ENCODE data around the gene SLC35F3.

The SLC35F3 gene

GRCh38 chr1:234258071-234258470 lies 353.6 kb downstream of the SLC35F3 start:
- Histone ChIP-seq H3K4me1 (ENCODE audit: control extremely low read depth in 1 of 4, control insufficient read depth in 4 of 4, insufficient read depth in 4 of 4, low read length in 3 of 4) (peaks cover 0 to 3% (median 2%) of the 10 kb centered on the region in 4 experiments), H3K36me3 (ENCODE audit: control insufficient read depth in 4 of 4, insufficient read depth in 4 of 4, low read length in 3 of 4) (no peaks in the 10 kb centered on the region), H3K4me3 (ENCODE audit: control insufficient read depth in 1 of 7, extremely low read depth in 1 of 7, insufficient read depth in 4 of 7, low read depth in 2 of 7, low read length in 6 of 7) (no peak overlapping the region), H3K9me3 (ENCODE audit: control extremely low read depth in 1 of 5, control insufficient read depth in 4 of 5, insufficient read depth in 2 of 5, low read depth in 1 of 5, low read length in 4 of 5) (peaks cover 2 to 13% (median 3%) of the 10 kb centered on the region in 5 experiments), H3K27me3 (replicated peaks in 2 of 5; ENCODE audit: control insufficient read depth in 4 of 5, insufficient read depth in 5 of 5, low read length in 4 of 5) (peaks cover 0 to 4% (median 0%) of the 10 kb centered on the region in 5 experiments), H3K27ac (ENCODE audit: insufficient read depth in 1 of 2, low read depth in 1 of 2, low read length in 2 of 2, poor library complexity in 1 of 2, severe bottlenecking in 2 of 2) (no peak overlapping the region)
- DNase-seq = no peak
- 95% methylated on average over 2 of the region's 3 CpGs for WGBS (ENCODE audit: insufficient coverage)
- ChIA-PET CTCF (no interaction called here), POLR2A (no interaction called here)

DNA sequence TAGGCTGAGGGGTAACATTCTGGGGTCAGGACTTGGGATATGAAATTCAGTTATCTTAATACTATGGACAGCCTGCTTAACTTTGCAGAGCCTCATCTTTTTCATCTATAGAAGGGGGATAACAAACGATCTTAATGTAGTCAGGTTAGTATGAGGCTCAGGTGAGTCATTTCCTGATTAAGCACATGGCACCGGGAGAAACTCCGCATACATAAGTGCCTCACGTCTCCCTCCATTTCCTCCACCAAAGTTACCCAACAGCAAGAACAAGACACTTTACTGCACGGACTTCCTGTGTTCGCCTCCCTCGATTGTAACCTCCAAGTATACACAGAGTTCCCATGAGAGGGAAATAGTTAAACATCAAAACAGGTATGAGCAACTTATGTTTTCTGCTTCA lies 356.1 kb downstream of the SLC35F3 start:
- DNase-seq = peak in 2 of 3 donors; percentile 3 to 19
- H3K27ac ChIP-seq (ENCODE audit: insufficient read depth in 1 of 2, low read depth in 1 of 2, low read length in 2 of 2, poor library complexity in 1 of 2, severe bottlenecking in 2 of 2) = no peak overlapping the region
- POLR2A ChIA-PET = no interaction called here
- H3K36me3 ChIP-seq (ENCODE audit: control insufficient read depth in 4 of 4, insufficient read depth in 4 of 4, low read length in 3 of 4) = no peaks in the 10 kb centered on the region
- CTCF ChIA-PET = no interaction called here
- H3K9me3 ChIP-seq (ENCODE audit: control extremely low read depth in 1 of 5, control insufficient read depth in 4 of 5, insufficient read depth in 2 of 5, low read depth in 1 of 5, low read length in 4 of 5) = peaks cover 2 to 13% (median 3%) of the 10 kb centered on the region in 5 experiments
- WGBS (ENCODE audit: insufficient coverage) = 25% methylated on average over 4 of the region's 7 CpGs
- peaks cover 0 to 3% (median 2%) of the 10 kb centered on the region in 4 experiments for H3K4me1 ChIP-seq (ENCODE audit: control extremely low read depth in 1 of 4, control insufficient read depth in 4 of 4, insufficient read depth in 4 of 4, low read length in 3 of 4)
- no peak overlapping the region for H3K4me3 ChIP-seq (ENCODE audit: control insufficient read depth in 1 of 7, extremely low read depth in 1 of 7, insufficient read depth in 4 of 7, low read depth in 2 of 7, low read length in 6 of 7)
- peaks cover 0 to 4% (median 0%) of the 10 kb centered on the region in 5 experiments for H3K27me3 ChIP-seq (replicated peaks in 2 of 5; ENCODE audit: control insufficient read depth in 4 of 5, insufficient read depth in 5 of 5, low read length in 4 of 5)

- CTCF ChIA-PET = interaction anchor here (1.6 kb wide), 1 partner anchor 48 kb away, joined by 7 read pairs; no protein-coding TSS in a partner anchor
- H3K36me3 ChIP-seq (ENCODE audit: control insufficient read depth in 4 of 4, insufficient read depth in 4 of 4, low read length in 3 of 4) = no peaks in the 10 kb centered on the region
- peaks cover 0 to 4% (median 0%) of the 10 kb centered on the region in 5 experiments for H3K27me3 ChIP-seq (replicated peaks in 2 of 5; ENCODE audit: control insufficient read depth in 4 of 5, insufficient read depth in 5 of 5, low read length in 4 of 5)
- no peak overlapping the region for H3K27ac ChIP-seq (ENCODE audit: insufficient read depth in 1 of 2, low read depth in 1 of 2, low read length in 2 of 2, poor library complexity in 1 of 2, severe bottlenecking in 2 of 2)
- no peak overlapping the region for H3K4me3 ChIP-seq (ENCODE audit: control insufficient read depth in 1 of 7, extremely low read depth in 1 of 7, insufficient read depth in 4 of 7, low read depth in 2 of 7, low read length in 6 of 7)
- POLR2A ChIA-PET = no interaction called here
- DNase-seq = no peak
- peaks cover 0 to 3% (median 2%) of the 10 kb centered on the region in 4 experiments for H3K4me1 ChIP-seq (ENCODE audit: control extremely low read depth in 1 of 4, control insufficient read depth in 4 of 4, insufficient read depth in 4 of 4, low read length in 3 of 4)
- peaks cover 2 to 12% (median 3%) of the 10 kb centered on the region in 5 experiments for H3K9me3 ChIP-seq (ENCODE audit: control extremely low read depth in 1 of 5, control insufficient read depth in 4 of 5, insufficient read depth in 2 of 5, low read depth in 1 of 5, low read length in 4 of 5)
- 100% methylated on average over 1 of the region's 5 CpGs for WGBS (ENCODE audit: insufficient coverage)
These were observed 357.1 kb downstream of the SLC35F3 start for GRCh38 chr1:234261545-234261944.

- WGBS (ENCODE audit: insufficient coverage) = 96% methylated on average over 4 of the region's 6 CpGs
- Histone ChIP-seq H3K27ac (ENCODE audit: insufficient read depth in 1 of 2, low read depth in 1 of 2, low read length in 2 of 2, poor library complexity in 1 of 2, severe bottlenecking in 2 of 2) (no peak overlapping the region), H3K4me1 (ENCODE audit: control extremely low read depth in 1 of 4, control insufficient read depth in 4 of 4, insufficient read depth in 4 of 4, low read length in 3 of 4) (peaks cover 0 to 3% (median 2%) of the 10 kb centered on the region in 4 experiments), H3K27me3 (replicated peaks in 2 of 5; ENCODE audit: control insufficient read depth in 4 of 5, insufficient read depth in 5 of 5, low read length in 4 of 5) (peaks cover 0 to 4% (median 0%) of the 10 kb centered on the region in 5 experiments), H3K4me3 (ENCODE audit: control insufficient read depth in 1 of 7, extremely low read depth in 1 of 7, insufficient read depth in 4 of 7, low read depth in 2 of 7, low read length in 6 of 7) (no peak overlapping the region), H3K9me3 (ENCODE audit: control extremely low read depth in 1 of 5, control insufficient read depth in 4 of 5, insufficient read depth in 2 of 5, low read depth in 1 of 5, low read length in 4 of 5) (peaks cover 0 to 10% (median 3%) of the 10 kb centered on the region in 5 experiments), H3K36me3 (ENCODE audit: control insufficient read depth in 4 of 4, insufficient read depth in 4 of 4, low read length in 3 of 4) (no peaks in the 10 kb centered on the region)
- ChIA-PET CTCF (interaction anchor here (1.6 kb wide), 1 partner anchor 48 kb away, joined by 7 read pairs; no protein-coding TSS in a partner anchor), POLR2A (no interaction called here)
- DNase-seq = no peak
These were observed 357.7 kb downstream of the SLC35F3 start for GRCh38 chr1:234262007-234262753.

DNA sequence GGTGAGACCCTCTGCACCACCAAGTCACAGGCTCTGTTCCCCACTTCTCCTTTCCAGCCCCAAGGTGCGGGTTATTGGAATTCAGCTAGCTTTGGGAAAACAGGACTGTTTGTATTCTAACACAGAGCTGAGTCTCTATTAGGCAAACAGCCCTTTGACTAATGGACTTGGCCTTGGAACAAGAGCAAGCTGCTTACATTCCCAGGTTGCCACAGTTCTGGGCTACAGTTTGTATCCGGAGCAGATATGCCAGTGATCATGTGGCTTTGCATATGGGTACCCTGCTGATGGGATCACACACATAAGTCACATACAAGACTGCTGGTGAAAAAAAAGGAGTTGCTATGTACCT lies 358.3 kb downstream of the SLC35F3 start:
- Histone ChIP-seq H3K4me3 (ENCODE audit: control insufficient read depth in 1 of 7, extremely low read depth in 1 of 7, insufficient read depth in 4 of 7, low read depth in 2 of 7, low read length in 6 of 7) (no peak overlapping the region), H3K36me3 (ENCODE audit: control insufficient read depth in 4 of 4, insufficient read depth in 4 of 4, low read length in 3 of 4) (no peaks in the 10 kb centered on the region), H3K27ac (ENCODE audit: insufficient read depth in 1 of 2, low read depth in 1 of 2, low read length in 2 of 2, poor library complexity in 1 of 2, severe bottlenecking in 2 of 2) (no peak overlapping the region), H3K9me3 (ENCODE audit: control extremely low read depth in 1 of 5, control insufficient read depth in 4 of 5, insufficient read depth in 2 of 5, low read depth in 1 of 5, low read length in 4 of 5) (peaks cover 0 to 5% (median 3%) of the 10 kb centered on the region in 5 experiments), H3K4me1 (ENCODE audit: control extremely low read depth in 1 of 4, control insufficient read depth in 4 of 4, insufficient read depth in 4 of 4, low read length in 3 of 4) (peaks cover 0 to 3% (median 2%) of the 10 kb centered on the region in 4 experiments), H3K27me3 (replicated peaks in 2 of 5; ENCODE audit: control insufficient read depth in 4 of 5, insufficient read depth in 5 of 5, low read length in 4 of 5) (peaks cover 0 to 4% (median 0%) of the 10 kb centered on the region in 5 experiments)
- DNase-seq = no peak
- CTCF ChIA-PET = interaction anchor here (1.6 kb wide), 1 partner anchor 47 kb away, joined by 7 read pairs; no protein-coding TSS in a partner anchor
- 100% methylated on average over 2 of the region's 2 CpGs for WGBS (ENCODE audit: insufficient coverage)
- POLR2A ChIA-PET = no interaction called here

- no peak overlapping the region for H3K27ac ChIP-seq (ENCODE audit: insufficient read depth in 1 of 2, low read depth in 1 of 2, low read length in 2 of 2, poor library complexity in 1 of 2, severe bottlenecking in 2 of 2)
- no peaks in the 10 kb centered on the region for H3K36me3 ChIP-seq (ENCODE audit: control insufficient read depth in 4 of 4, insufficient read depth in 4 of 4, low read length in 3 of 4)
- no peak for DNase-seq
- 95% methylated on average over 5 of the region's 5 CpGs for WGBS (ENCODE audit: insufficient coverage)
- H3K27me3 ChIP-seq (replicated peaks in 2 of 5; ENCODE audit: control insufficient read depth in 4 of 5, insufficient read depth in 5 of 5, low read length in 4 of 5) = peaks cover 0 to 4% (median 0%) of the 10 kb centered on the region in 5 experiments
- ChIA-PET CTCF (interaction anchor here (1.3 kb wide), 1 partner anchor 34 kb away, joined by 3 read pairs; no protein-coding TSS in a partner anchor), POLR2A (no interaction called here)
- H3K4me3 ChIP-seq (ENCODE audit: control insufficient read depth in 1 of 7, extremely low read depth in 1 of 7, insufficient read depth in 4 of 7, low read depth in 2 of 7, low read length in 6 of 7) = no peak overlapping the region
- H3K9me3 ChIP-seq (ENCODE audit: control extremely low read depth in 1 of 5, control insufficient read depth in 4 of 5, insufficient read depth in 2 of 5, low read depth in 1 of 5, low read length in 4 of 5) = no peaks in the 10 kb centered on the region
- peaks cover 0 to 3% (median 2%) of the 10 kb centered on the region in 4 experiments for H3K4me1 ChIP-seq (ENCODE audit: control extremely low read depth in 1 of 4, control insufficient read depth in 4 of 4, insufficient read depth in 4 of 4, low read length in 3 of 4)
These were observed 360.4 kb downstream of the SLC35F3 start for GRCh38 chr1:234264832-234265231.

DNA sequence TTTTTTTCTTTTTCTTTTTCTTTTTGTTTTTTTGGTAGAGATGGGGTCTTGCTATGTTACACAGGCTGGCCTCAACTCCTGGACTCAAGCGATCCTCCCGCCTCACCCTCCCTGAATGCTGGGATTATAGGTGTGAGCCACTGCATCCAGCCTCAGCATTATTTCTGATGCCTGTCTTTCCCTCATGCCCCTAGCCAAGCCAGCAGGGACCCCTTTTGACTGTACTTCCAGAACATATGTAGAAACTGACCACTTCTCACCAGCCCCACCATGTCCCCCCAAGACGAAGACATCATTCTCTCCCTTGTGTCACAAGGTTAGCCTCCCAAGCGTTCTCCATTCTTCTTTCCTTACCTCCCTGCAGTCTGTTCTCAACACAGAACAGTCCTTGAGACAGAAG lies 360.8 kb downstream of the SLC35F3 start:
- peaks cover 0 to 3% (median 2%) of the 10 kb centered on the region in 4 experiments for H3K4me1 ChIP-seq (ENCODE audit: control extremely low read depth in 1 of 4, control insufficient read depth in 4 of 4, insufficient read depth in 4 of 4, low read length in 3 of 4)
- ChIA-PET POLR2A (no interaction called here), CTCF (no interaction called here)
- no peaks in the 10 kb centered on the region for H3K9me3 ChIP-seq (ENCODE audit: control extremely low read depth in 1 of 5, control insufficient read depth in 4 of 5, insufficient read depth in 2 of 5, low read depth in 1 of 5, low read length in 4 of 5)
- peaks cover 0 to 2% (median 0%) of the 10 kb centered on the region in 5 experiments for H3K27me3 ChIP-seq (replicated peaks in 2 of 5; ENCODE audit: control insufficient read depth in 4 of 5, insufficient read depth in 5 of 5, low read length in 4 of 5)
- DNase-seq = no peak
- no peak overlapping the region for H3K27ac ChIP-seq (ENCODE audit: insufficient read depth in 1 of 2, low read depth in 1 of 2, low read length in 2 of 2, poor library complexity in 1 of 2, severe bottlenecking in 2 of 2)
- WGBS (ENCODE audit: insufficient coverage) = 93% methylated on average over 3 of the region's 4 CpGs
- H3K4me3 ChIP-seq (ENCODE audit: control insufficient read depth in 1 of 7, extremely low read depth in 1 of 7, insufficient read depth in 4 of 7, low read depth in 2 of 7, low read length in 6 of 7) = no peak overlapping the region
- H3K36me3 ChIP-seq (ENCODE audit: control insufficient read depth in 4 of 4, insufficient read depth in 4 of 4, low read length in 3 of 4) = no peaks in the 10 kb centered on the region

Measured in common myeloid progenitor, CD34-positive (primary cell).